Germinal center (tissue), 1 donor: ENCODE results near the gene SLC7A9.
"Not testable (repeated sequence)": the region's sequence is repeated elsewhere in the genome, so short reads cannot be mapped to it uniquely, and the experiment has no call there.

Experiments
- DNase-seq: peaks from one replicate; pipeline ENCODE4 v3.0.0; 2012; ENCODE audit warnings: mixed read lengths, low spot score

SLC7A9 gene

GRCh38 chr19:32863841-32864240 is 5.7 kb downstream of the SLC7A9 start:
- DNase-seq: no peak

- no peak for DNase-seq
Measured at GRCh38 chr19:32863301-32863700, 6.3 kb downstream of the SLC7A9 start.

- no peak for DNase-seq
Measured at GRCh38 chr19:32862741-32863140, 6.8 kb downstream of the SLC7A9 start.

GRCh38 chr19:32862173-32862572 is 7.4 kb downstream of the SLC7A9 start:
- DNase-seq: no peak

- no peak for DNase-seq
Measured at GRCh38 chr19:32861596-32861995, 8.0 kb downstream of the SLC7A9 start.

GRCh38 chr19:32859591-32859990 is 10.0 kb downstream of the SLC7A9 start:
- DNase-seq: no peak

- no peak for DNase-seq
Measured at GRCh38 chr19:32858559-32858958, 11.0 kb downstream of the SLC7A9 start.

- no peak for DNase-seq
Measured at GRCh38 chr19:32858155-32858554, 11.4 kb downstream of the SLC7A9 start.

- DNase-seq: no peak
Measured at GRCh38 chr19:32857584-32857983, 12.0 kb downstream of the SLC7A9 start.

GRCh38 chr19:32856818-32857217 is 12.7 kb downstream of the SLC7A9 start:
- not testable (repeated sequence) for DNase-seq

GRCh38 chr19:32852216-32852615 is 17.4 kb downstream of the SLC7A9 start:
- DNase-seq: no peak

- not testable (repeated sequence) for DNase-seq
Measured at GRCh38 chr19:32848035-32848434, 21.5 kb downstream of the SLC7A9 start.

GRCh38 chr19:32843716-32844245 is 25.8 kb downstream of the SLC7A9 start:
- no peak for DNase-seq

- no peak for DNase-seq
Measured at GRCh38 chr19:32842061-32842460, 27.5 kb downstream of the SLC7A9 start.

GRCh38 chr19:32837531-32837930 is 32.0 kb downstream of the SLC7A9 start:
- no peak for DNase-seq

GRCh38 chr19:32833388-32833787 is 36.2 kb downstream of the SLC7A9 start:
- not testable (repeated sequence) for DNase-seq

- DNase-seq: not testable (repeated sequence)
Measured at GRCh38 chr19:32832825-32833224, 36.7 kb downstream of the SLC7A9 start.

- DNase-seq: not testable (repeated sequence)
Measured at GRCh38 chr19:32832094-32832493, 37.5 kb downstream of the SLC7A9 start.

GRCh38 chr19:32831611-32832010 is 38.0 kb downstream of the SLC7A9 start:
- no peak for DNase-seq

GRCh38 chr19:32830231-32831014 is 39.1 kb downstream of the SLC7A9 start:
- no peak for DNase-seq

GRCh38 chr19:32829345-32829896 is 40.1 kb downstream of the SLC7A9 start:
- DNase-seq: no peak

GRCh38 chr19:32828643-32829344 is 40.8 kb downstream of the SLC7A9 start:
- no peak for DNase-seq

GRCh38 chr19:32828139-32828538 is 41.4 kb downstream of the SLC7A9 start:
- no peak for DNase-seq
